Chondrocyte (in vitro differentiated cells): ENCODE results near the gene MASP2. TPM values are rescaled to one million over a fixed set of nuclear protein-coding genes. Genes with fewer than 3 reads are reported as not detected.
A peak's percentile ranks its signal among the peaks of the same experiment; 100 is the strongest.

ENCODE experiments used
- DNase-seq: peaks from one replicate; pipeline ENCODE4 v3.0.0; 2021; ENCODE audit warnings: mixed read lengths, low spot score
- H3K27ac Mint-ChIP-seq: one replicate; pipeline ENCODE4 v1.8.0; 2021; ENCODE audit warnings: mild to moderate bottlenecking, moderate library complexity, mixed read lengths; ENCODE audit not compliant: unreplicated experiment
- H3K27me3 Mint-ChIP-seq: 2 replicates; pipeline ENCODE4 v1.8.0; 2021; ENCODE audit warnings: low read depth, mixed read lengths
- H3K36me3 Mint-ChIP-seq: 2 replicates; pipeline ENCODE4 v1.8.0; 2021; ENCODE audit warnings: low read depth, mixed read lengths
- H3K4me1 Mint-ChIP-seq: 2 replicates; pipeline ENCODE4 v1.8.0; 2021; ENCODE audit warnings: low read depth, mild to moderate bottlenecking, mixed read lengths
- H3K4me3 Mint-ChIP-seq: one replicate; pipeline ENCODE4 v1.8.0; 2021; ENCODE audit warnings: mild to moderate bottlenecking, moderate library complexity, mixed read lengths; ENCODE audit not compliant: unreplicated experiment
- H3K9me3 Mint-ChIP-seq: 2 replicates; pipeline ENCODE4 v1.8.0; 2021; ENCODE audit warnings: low read depth, mixed read lengths
- CTCF ChIP-seq: fragments of 200-600 bp; sonication (generic); IDR thresholded peaks from 2 replicates; pipeline ENCODE4 v1.5.0; 2021; ENCODE audit warnings: antibody characterized with exemption, mild to moderate bottlenecking, moderate library complexity
- total RNA-seq: library from RNA; stranded (reverse); gene quantifications from 3 replicates; pipeline ENCODE4 v1.2.1, GENCODE V29; 2021

MASP2 gene
- total RNA-seq, 1 donor from 2014 or later: not detected

- H3K27me3 Mint-ChIP-seq: no peaks in the 10 kb centered on the region
- peaks cover 5% of the 10 kb centered on the region for H3K36me3 Mint-ChIP-seq
- no peaks in the 10 kb centered on the region for H3K9me3 Mint-ChIP-seq
- no peak for DNase-seq
- H3K27ac Mint-ChIP-seq: no peak overlapping the region
- no peak for TF ChIP-seq CTCF
- no peak overlapping the region for H3K4me3 Mint-ChIP-seq
- H3K4me1 Mint-ChIP-seq: no peaks in the 10 kb centered on the region
Observed at GRCh38 chr1:11030865-11031264, 16.2 kb downstream of the MASP2 start.

GRCh38 chr1:11028018-11028417 is 19.0 kb downstream of the MASP2 start:
- Mint-ChIP-seq H3K27ac (no peak overlapping the region), H3K4me3 (no peak overlapping the region), H3K4me1 (no peaks in the 10 kb centered on the region), H3K9me3 (no peaks in the 10 kb centered on the region), H3K27me3 (no peaks in the 10 kb centered on the region), H3K36me3 (peaks cover 20% of the 10 kb centered on the region)
- no peak for DNase-seq
- no peak for TF ChIP-seq CTCF

DNA sequence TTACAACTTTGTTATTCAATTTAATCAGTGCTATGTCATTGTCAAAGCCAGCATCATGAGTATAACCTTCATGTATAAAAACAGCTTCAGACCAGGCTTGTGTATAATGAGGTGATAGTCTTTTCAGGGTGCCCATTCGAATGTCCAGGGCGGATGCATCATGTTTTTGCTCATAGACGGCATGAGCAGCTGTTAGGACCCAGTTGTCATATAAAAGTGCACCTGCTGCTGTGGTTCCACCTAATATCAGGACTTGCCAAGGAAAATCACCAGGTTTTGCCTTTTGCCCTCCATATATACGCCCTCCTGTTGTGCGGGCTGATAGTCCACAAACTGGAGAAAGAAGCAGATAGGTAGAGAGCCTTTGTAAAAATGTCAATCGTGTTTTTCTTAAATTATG is 19.7 kb downstream of the MASP2 start:
- H3K36me3 Mint-ChIP-seq: peaks cover 24% of the 10 kb centered on the region
- no peaks in the 10 kb centered on the region for H3K9me3 Mint-ChIP-seq

DNA sequence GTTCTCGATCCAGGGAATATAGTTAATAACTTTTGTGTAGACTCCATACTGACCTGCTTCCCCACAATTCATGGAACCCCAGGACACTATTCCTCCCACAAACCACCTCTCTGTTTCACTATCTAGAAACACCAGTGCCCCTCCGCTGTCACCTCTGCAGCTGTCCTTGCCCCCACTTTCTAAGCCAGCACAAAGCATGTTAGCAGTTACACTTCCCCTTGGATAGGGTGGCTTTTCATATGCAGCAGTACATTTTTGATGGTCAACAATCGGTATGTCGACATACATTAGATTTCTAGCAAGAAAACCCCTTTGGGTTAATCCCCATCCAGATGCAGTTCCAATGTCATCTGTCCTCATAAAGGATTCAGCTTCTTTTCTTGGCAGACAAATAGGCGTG is 20.1 kb downstream of the MASP2 start:
- Mint-ChIP-seq H3K4me1 (no peaks in the 10 kb centered on the region), H3K36me3 (peaks cover 27% of the 10 kb centered on the region), H3K27ac (peak overlapping the region; percentile 8), H3K27me3 (no peaks in the 10 kb centered on the region), H3K9me3 (no peaks in the 10 kb centered on the region), H3K4me3 (no peak overlapping the region)
- no peak for DNase-seq
- no peak for TF ChIP-seq CTCF

More for the DNA sequence above, 19.7 kb downstream of the MASP2 start:
- DNase-seq: no peak
- no peak overlapping the region for H3K4me3 Mint-ChIP-seq
- H3K27me3 Mint-ChIP-seq: no peaks in the 10 kb centered on the region
- no peak overlapping the region for H3K27ac Mint-ChIP-seq
- TF ChIP-seq CTCF: no peak
- H3K4me1 Mint-ChIP-seq: no peaks in the 10 kb centered on the region

GRCh38 chr1:11026052-11026451 is 21.0 kb downstream of the MASP2 start:
- Mint-ChIP-seq H3K9me3 (no peaks in the 10 kb centered on the region), H3K27me3 (no peaks in the 10 kb centered on the region), H3K4me1 (no peaks in the 10 kb centered on the region), H3K36me3 (peaks cover 32% of the 10 kb centered on the region), H3K27ac (no peak overlapping the region), H3K4me3 (no peak overlapping the region)
- TF ChIP-seq CTCF: no peak
- no peak for DNase-seq
